H1 (cell line): Measurements from ENCODE around the gene AGR2. TPM values are rescaled to one million over a fixed set of nuclear protein-coding genes. Genes with fewer than 3 reads are reported as not detected.

Experiments used
- BCL11A ChIP-seq, 2 experiments: IDR thresholded peaks; one replicate each; pipeline ENCODE4 v1.6.1; 2011; ENCODE audit warnings: low read depth in 2 of 2, low read length in 2 of 2, mild to moderate bottlenecking in 2 of 2
- EZH2 ChIP-seq: fragments of 200-600 bp; sonication (generic); IDR thresholded peaks from 2 replicates; pipeline ENCODE4 v1.7.1; 2012; ENCODE audit warnings: low read depth, mild to moderate bottlenecking, moderate library complexity, low read length, inconsistent platforms; ENCODE audit not compliant: severe bottlenecking
- HDAC6 ChIP-seq: IDR thresholded peaks from one replicate; pipeline ENCODE4 v1.7.1; 2012; ENCODE audit warnings: low read depth, mild to moderate bottlenecking, inconsistent platforms, low read length, moderate library complexity
- KDM5A ChIP-seq: fragments of 200-600 bp; IDR thresholded peaks from 2 replicates; pipeline ENCODE4 v1.7.1; 2012; ENCODE audit warnings: mild to moderate bottlenecking, low read length, inconsistent platforms, mixed read lengths
- NANOG ChIP-seq: IDR thresholded peaks from 2 replicates; pipeline ENCODE4 v1.6.1; 2011; ENCODE audit warnings: low read length, low read depth, mild to moderate bottlenecking, inconsistent platforms; ENCODE audit not compliant: insufficient read depth, poor library complexity, severe bottlenecking
- POLR2A ChIP-seq, 2 experiments: IDR thresholded peaks; 1 replicate in 1 of 2; 2 replicates in 1 of 2; pipeline ENCODE4 v1.6.1; 2011; ENCODE audit warnings: low read depth in 2 of 2, low read length in 2 of 2, mild to moderate bottlenecking in 2 of 2; ENCODE audit errors: control extremely low read depth in 1 of 2
- POU5F1 ChIP-seq: IDR thresholded peaks from 2 replicates; pipeline ENCODE4 v1.6.1; 2011; ENCODE audit warnings: low read depth, mild to moderate bottlenecking, low read length, moderate library complexity
- SIN3A ChIP-seq, 2 experiments: IDR thresholded peaks in 1 of 2; conservative IDR thresholded peaks in 1 of 2; 2 replicates each; pipeline ENCODE4 v1.6.1; 2011 to 2012; ENCODE audit warnings: low read length in 2 of 2, improper control_type of control experiment in 1 of 2, low read depth in 1 of 2, mild to moderate bottlenecking in 1 of 2
- ZNF274 ChIP-seq: IDR thresholded peaks from 2 replicates; pipeline ENCODE4 v1.7.0; 2012; ENCODE audit warnings: low read length, borderline replicate concordance; ENCODE audit errors: extremely low read depth
- polyA plus RNA-seq, 7 experiments: library from polyadenylated mRNA; depleted of rRNA in 3 of 7; stranded (reverse) in 5 of 7; unstranded in 2 of 7; fragments of >200 nt in 5 of 7; fragments of 200-250 nt in 2 of 7; gene quantifications; 1 replicate in 5 of 7; 2 replicates in 1 of 7; 4 replicates in 1 of 7; pipeline versions ENCODE4 v1.2.1 to v1.2.3, GENCODE V29; 2011 to 2013; ENCODE audit warnings: missing spikeins in 2 of 7, mixed read lengths in 2 of 7
- total RNA-seq: library from RNA; stranded (reverse); fragmentation: NEBNext Ultra II Directional; extraction: Animal tissue kit (Norgen Biotek cat#: 25700); gene quantifications from 2 replicates; pipeline ENCODE4 v1.2.1, GENCODE V29; 2021
- TF ChIP-seq, protein P1 (sequence below): fragments of 300-600 bp; sonication (generic); IDR thresholded peaks from 2 replicates; pipeline ENCODE4 v1.7.1; 2012; ENCODE audit warnings: low read length, moderate library complexity, mild to moderate bottlenecking, inconsistent platforms; ENCODE audit not compliant: insufficient replicate concordance
- TF ChIP-seq, protein P2 (sequence below): IDR thresholded peaks from 2 replicates; pipeline ENCODE4 v1.6.1; 2011; ENCODE audit warnings: low read length, improper control_type of control experiment

AGR2 gene
- total and polyA plus RNA-seq, 2 of the 8 experiments (the other 6 are each of a cell fraction or from before 2014, with no cell fraction given): not detected

DNA sequence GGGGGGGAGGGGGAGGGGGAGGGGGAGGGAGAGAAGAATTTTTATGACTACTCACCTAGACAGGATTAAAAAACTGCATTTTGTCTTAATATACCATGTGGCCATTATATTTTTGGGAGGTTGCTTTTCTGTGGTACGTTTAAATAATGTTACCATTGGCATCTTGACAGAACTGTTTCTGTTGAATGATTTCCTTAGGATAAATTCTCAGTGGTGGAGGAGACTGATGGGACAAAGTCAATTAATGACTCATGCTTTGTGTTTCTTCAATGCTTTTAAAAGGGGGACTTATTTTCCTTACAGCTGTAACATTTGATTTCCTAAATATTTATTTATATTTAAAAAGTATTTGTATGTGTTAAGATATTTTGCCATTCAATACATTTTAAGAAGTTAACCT, 13.7 kb downstream of the AGR2 start (continued):
- TF ChIP-seq, protein P1, sequence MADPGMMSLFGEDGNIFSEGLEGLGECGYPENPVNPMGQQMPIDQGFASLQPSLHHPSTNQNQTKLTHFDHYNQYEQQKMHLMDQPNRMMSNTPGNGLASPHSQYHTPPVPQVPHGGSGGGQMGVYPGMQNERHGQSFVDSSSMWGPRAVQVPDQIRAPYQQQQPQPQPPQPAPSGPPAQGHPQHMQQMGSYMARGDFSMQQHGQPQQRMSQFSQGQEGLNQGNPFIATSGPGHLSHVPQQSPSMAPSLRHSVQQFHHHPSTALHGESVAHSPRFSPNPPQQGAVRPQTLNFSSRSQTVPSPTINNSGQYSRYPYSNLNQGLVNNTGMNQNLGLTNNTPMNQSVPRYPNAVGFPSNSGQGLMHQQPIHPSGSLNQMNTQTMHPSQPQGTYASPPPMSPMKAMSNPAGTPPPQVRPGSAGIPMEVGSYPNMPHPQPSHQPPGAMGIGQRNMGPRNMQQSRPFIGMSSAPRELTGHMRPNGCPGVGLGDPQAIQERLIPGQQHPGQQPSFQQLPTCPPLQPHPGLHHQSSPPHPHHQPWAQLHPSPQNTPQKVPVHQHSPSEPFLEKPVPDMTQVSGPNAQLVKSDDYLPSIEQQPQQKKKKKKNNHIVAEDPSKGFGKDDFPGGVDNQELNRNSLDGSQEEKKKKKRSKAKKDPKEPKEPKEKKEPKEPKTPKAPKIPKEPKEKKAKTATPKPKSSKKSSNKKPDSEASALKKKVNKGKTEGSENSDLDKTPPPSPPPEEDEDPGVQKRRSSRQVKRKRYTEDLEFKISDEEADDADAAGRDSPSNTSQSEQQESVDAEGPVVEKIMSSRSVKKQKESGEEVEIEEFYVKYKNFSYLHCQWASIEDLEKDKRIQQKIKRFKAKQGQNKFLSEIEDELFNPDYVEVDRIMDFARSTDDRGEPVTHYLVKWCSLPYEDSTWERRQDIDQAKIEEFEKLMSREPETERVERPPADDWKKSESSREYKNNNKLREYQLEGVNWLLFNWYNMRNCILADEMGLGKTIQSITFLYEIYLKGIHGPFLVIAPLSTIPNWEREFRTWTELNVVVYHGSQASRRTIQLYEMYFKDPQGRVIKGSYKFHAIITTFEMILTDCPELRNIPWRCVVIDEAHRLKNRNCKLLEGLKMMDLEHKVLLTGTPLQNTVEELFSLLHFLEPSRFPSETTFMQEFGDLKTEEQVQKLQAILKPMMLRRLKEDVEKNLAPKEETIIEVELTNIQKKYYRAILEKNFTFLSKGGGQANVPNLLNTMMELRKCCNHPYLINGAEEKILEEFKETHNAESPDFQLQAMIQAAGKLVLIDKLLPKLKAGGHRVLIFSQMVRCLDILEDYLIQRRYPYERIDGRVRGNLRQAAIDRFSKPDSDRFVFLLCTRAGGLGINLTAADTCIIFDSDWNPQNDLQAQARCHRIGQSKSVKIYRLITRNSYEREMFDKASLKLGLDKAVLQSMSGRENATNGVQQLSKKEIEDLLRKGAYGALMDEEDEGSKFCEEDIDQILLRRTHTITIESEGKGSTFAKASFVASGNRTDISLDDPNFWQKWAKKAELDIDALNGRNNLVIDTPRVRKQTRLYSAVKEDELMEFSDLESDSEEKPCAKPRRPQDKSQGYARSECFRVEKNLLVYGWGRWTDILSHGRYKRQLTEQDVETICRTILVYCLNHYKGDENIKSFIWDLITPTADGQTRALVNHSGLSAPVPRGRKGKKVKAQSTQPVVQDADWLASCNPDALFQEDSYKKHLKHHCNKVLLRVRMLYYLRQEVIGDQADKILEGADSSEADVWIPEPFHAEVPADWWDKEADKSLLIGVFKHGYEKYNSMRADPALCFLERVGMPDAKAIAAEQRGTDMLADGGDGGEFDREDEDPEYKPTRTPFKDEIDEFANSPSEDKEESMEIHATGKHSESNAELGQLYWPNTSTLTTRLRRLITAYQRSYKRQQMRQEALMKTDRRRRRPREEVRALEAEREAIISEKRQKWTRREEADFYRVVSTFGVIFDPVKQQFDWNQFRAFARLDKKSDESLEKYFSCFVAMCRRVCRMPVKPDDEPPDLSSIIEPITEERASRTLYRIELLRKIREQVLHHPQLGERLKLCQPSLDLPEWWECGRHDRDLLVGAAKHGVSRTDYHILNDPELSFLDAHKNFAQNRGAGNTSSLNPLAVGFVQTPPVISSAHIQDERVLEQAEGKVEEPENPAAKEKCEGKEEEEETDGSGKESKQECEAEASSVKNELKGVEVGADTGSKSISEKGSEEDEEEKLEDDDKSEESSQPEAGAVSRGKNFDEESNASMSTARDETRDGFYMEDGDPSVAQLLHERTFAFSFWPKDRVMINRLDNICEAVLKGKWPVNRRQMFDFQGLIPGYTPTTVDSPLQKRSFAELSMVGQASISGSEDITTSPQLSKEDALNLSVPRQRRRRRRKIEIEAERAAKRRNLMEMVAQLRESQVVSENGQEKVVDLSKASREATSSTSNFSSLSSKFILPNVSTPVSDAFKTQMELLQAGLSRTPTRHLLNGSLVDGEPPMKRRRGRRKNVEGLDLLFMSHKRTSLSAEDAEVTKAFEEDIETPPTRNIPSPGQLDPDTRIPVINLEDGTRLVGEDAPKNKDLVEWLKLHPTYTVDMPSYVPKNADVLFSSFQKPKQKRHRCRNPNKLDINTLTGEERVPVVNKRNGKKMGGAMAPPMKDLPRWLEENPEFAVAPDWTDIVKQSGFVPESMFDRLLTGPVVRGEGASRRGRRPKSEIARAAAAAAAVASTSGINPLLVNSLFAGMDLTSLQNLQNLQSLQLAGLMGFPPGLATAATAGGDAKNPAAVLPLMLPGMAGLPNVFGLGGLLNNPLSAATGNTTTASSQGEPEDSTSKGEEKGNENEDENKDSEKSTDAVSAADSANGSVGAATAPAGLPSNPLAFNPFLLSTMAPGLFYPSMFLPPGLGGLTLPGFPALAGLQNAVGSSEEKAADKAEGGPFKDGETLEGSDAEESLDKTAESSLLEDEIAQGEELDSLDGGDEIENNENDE: no peak
- TF ChIP-seq, protein P2, sequence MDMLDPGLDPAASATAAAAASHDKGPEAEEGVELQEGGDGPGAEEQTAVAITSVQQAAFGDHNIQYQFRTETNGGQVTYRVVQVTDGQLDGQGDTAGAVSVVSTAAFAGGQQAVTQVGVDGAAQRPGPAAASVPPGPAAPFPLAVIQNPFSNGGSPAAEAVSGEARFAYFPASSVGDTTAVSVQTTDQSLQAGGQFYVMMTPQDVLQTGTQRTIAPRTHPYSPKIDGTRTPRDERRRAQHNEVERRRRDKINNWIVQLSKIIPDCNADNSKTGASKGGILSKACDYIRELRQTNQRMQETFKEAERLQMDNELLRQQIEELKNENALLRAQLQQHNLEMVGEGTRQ: no peak
- TF ChIP-seq EZH2 (no peak), HDAC6 (no peak), POU5F1 (no peak), KDM5A (no peak), NANOG (no peak), ZNF274 (no peak), SIN3A (conservative IDR thresholded peaks at IDR 0.05 in 1 of 2, IDR thresholded peaks at IDR 0.05 in 1 of 2; ENCODE audit: low read depth in 1 of 2, low read length in 2 of 2) (no peak), POLR2A (IDR thresholded peaks at IDR 0.05; ENCODE audit: control extremely low read depth in 1 of 2, low read depth in 2 of 2, low read length in 2 of 2) (no peak), BCL11A (IDR thresholded peaks at IDR 0.05; ENCODE audit: low read depth in 2 of 2, low read length in 2 of 2) (no peak)
